Panc1 (cell line): ENCODE results near the gene NOL4L. TPM values are rescaled to one million over a fixed set of nuclear protein-coding genes. Genes with fewer than 3 reads are reported as not detected.

ENCODE experiments used
- ATAC-seq: fragments of 200-7000 bp; cut with Tn5 transposase; 2 replicates; pipeline ENCODE4 v1.9.1; 2020; ENCODE audit warnings: mild to moderate bottlenecking, moderate library complexity
- BruUV-seq: library from RNA; stranded (reverse); fragments of 400-500 nt; replicated peaks from 2 replicates; lab custom pipeline; 2021; lab: Mats Ljungman, UMichigan
- CTCF ChIA-PET: fragments of 300-600 bp; sonication (Branson Sonifier 250); formaldehyde crosslinking; loops from one replicate; lab custom pipeline; 2022; ENCODE audit warnings: antibody characterized with exemption; lab: Charles Lee
- POLR2A ChIA-PET: fragments of 300-600 bp; sonication (Branson Sonifier 250); formaldehyde crosslinking; loops from one replicate; lab custom pipeline; 2022; ENCODE audit warnings: antibody characterized with exemption; lab: Charles Lee
- DNase-seq: peaks from one replicate; pipeline ENCODE4 v3.0.0-alpha.2; 2010; ENCODE audit warnings: low read depth, low spot score
- H3K27ac ChIP-seq: 2 replicates; pipeline ENCODE4 v1.5.1; 2011; ENCODE audit warnings: mild to moderate bottlenecking, low read length, inconsistent platforms
- H3K27me3 ChIP-seq: fragments of 200-500 bp; sonication (Bioruptor generic); 2 replicates; pipeline ENCODE4 v1.6.0; 2014; ENCODE audit warnings: low read length, inconsistent platforms; ENCODE audit not compliant: control insufficient read depth, insufficient read depth
- H3K36me3 ChIP-seq: fragments of 200-500 bp; sonication (Bioruptor generic); 2 replicates; pipeline ENCODE4 v1.5.1; 2014; ENCODE audit warnings: inconsistent platforms, mild to moderate bottlenecking, low read length, moderate library complexity; ENCODE audit not compliant: control insufficient read depth, insufficient read depth
- H3K4me1 ChIP-seq: 2 replicates; pipeline ENCODE4 v1.5.1; 2011; ENCODE audit warnings: inconsistent platforms, mild to moderate bottlenecking, low read length, moderate library complexity; ENCODE audit not compliant: control insufficient read depth, insufficient read depth
- H3K4me3 ChIP-seq, 2 experiments: 2 replicates each; pipeline ENCODE4 v1.5.1; 2011 to 2012; ENCODE audit warnings: low read depth in 2 of 2, low read length in 2 of 2, mild to moderate bottlenecking in 2 of 2, inconsistent platforms in 1 of 2, moderate library complexity in 1 of 2
- H3K9me3 ChIP-seq: fragments of 200-500 bp; sonication (Bioruptor generic); 2 replicates; pipeline ENCODE4 v1.5.1; 2014; ENCODE audit warnings: low read depth, mild to moderate bottlenecking, inconsistent platforms, low read length, moderate library complexity; ENCODE audit not compliant: control insufficient read depth, insufficient read depth
- POLR2AphosphoS5 ChIP-seq: IDR thresholded peaks from 2 replicates; pipeline ENCODE4 v1.6.1; 2012; ENCODE audit warnings: mild to moderate bottlenecking, low read depth, low read length, moderate library complexity
- SIN3A ChIP-seq: IDR thresholded peaks from 2 replicates; pipeline ENCODE4 v1.6.1; 2012; ENCODE audit warnings: low read depth, mild to moderate bottlenecking, low read length, moderate library complexity, borderline replicate concordance; ENCODE audit not compliant: insufficient read depth
- TCF7L2 ChIP-seq: IDR thresholded peaks from 2 replicates; pipeline ENCODE4 v1.6.1; 2011; ENCODE audit warnings: mild to moderate bottlenecking, low read depth, low read length, inconsistent platforms
- in situ Hi-C: cut with HindIII; loops from 2 replicates; pipeline ENCODE4 v1.10.0; 2016; ENCODE audit warnings: low sequenced_read_pairs, low pct_unique_long_range_greater_than_20kb
- intact Hi-C: fragments of 100-400 bp; cut with micrococcal nuclease; formaldehyde crosslinking; loops from one replicate; pipeline ENCODE4 v1.10.0; 2022; ENCODE audit not compliant: unreplicated experiment
- total RNA-seq: library from RNA; stranded (reverse); gene quantifications from one replicate; pipeline ENCODE4 v1.2.1, GENCODE V29; 2021; ENCODE audit not compliant: unreplicated experiment
- TF ChIP-seq, protein P1 (sequence below), 2 experiments: IDR thresholded peaks; 2 replicates each; pipeline ENCODE4 v1.6.1; 2011 to 2012; ENCODE audit warnings: low read depth in 2 of 2, control low read depth in 1 of 2, low read length in 1 of 2, mild to moderate bottlenecking in 1 of 2, moderate library complexity in 1 of 2; ENCODE audit not compliant: insufficient read depth in 1 of 2
- TF ChIP-seq, protein P2 (sequence below): fragments of 450-650 bp; IDR thresholded peaks from 2 replicates; pipeline ENCODE4 v1.5.1; 2017; ENCODE audit warnings: mild to moderate bottlenecking

The NOL4L gene
- total RNA-seq, 1 experiment from 2014 or later, result 21.6 TPM

DNA sequence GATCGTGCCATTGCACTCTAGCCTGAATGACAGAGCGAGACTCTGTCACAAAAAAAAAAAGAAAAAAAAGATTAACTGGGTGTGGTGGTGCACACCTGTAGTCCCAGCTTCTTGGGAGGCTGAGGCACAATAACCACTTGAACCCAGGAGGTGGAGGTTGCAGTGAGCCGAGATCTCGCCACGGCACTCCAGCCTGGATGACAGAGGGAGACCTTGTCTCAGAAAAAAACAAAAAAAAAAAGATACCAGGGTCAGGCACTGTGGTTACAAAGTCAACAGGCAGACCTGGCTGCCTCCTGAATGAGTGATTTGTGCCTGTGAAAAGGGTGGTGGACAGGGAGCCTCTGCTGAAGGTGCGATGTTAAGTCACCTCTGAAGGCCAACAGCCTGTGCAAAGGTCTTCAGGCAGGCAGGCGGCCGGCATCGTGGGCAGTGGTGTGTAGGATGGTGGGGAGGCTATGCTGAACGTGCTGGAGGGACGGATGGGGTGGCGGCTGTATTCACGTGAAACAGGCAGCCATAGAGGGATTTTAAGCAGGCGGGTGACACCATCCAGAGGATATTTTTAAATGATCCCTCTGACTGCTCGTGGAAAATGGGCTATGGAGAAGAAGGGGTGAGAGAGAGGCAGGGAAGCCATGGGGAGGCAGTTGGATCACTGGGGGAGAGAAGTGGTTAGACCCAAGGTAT lies 41.4 kb downstream of the NOL4L start:
- in situ Hi-C loops, result no loop called here
- Histone ChIP-seq H3K4me1 (no peaks in the 10 kb centered on the region), H3K27me3 (no peaks in the 10 kb centered on the region), H3K27ac (no peak overlapping the region), H3K9me3 (no peaks in the 10 kb centered on the region), H3K36me3 (no peaks in the 10 kb centered on the region), H3K4me3 (no peak overlapping the region)
- TF ChIP-seq TCF7L2 (no peak), SIN3A (no peak), POLR2AphosphoS5 (no peak)
- TF ChIP-seq, protein P1, sequence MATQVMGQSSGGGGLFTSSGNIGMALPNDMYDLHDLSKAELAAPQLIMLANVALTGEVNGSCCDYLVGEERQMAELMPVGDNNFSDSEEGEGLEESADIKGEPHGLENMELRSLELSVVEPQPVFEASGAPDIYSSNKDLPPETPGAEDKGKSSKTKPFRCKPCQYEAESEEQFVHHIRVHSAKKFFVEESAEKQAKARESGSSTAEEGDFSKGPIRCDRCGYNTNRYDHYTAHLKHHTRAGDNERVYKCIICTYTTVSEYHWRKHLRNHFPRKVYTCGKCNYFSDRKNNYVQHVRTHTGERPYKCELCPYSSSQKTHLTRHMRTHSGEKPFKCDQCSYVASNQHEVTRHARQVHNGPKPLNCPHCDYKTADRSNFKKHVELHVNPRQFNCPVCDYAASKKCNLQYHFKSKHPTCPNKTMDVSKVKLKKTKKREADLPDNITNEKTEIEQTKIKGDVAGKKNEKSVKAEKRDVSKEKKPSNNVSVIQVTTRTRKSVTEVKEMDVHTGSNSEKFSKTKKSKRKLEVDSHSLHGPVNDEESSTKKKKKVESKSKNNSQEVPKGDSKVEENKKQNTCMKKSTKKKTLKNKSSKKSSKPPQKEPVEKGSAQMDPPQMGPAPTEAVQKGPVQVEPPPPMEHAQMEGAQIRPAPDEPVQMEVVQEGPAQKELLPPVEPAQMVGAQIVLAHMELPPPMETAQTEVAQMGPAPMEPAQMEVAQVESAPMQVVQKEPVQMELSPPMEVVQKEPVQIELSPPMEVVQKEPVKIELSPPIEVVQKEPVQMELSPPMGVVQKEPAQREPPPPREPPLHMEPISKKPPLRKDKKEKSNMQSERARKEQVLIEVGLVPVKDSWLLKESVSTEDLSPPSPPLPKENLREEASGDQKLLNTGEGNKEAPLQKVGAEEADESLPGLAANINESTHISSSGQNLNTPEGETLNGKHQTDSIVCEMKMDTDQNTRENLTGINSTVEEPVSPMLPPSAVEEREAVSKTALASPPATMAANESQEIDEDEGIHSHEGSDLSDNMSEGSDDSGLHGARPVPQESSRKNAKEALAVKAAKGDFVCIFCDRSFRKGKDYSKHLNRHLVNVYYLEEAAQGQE (IDR thresholded peaks at IDR 0.05; ENCODE audit: insufficient read depth in 1 of 2, low read depth in 2 of 2, low read length in 1 of 2), result no peak
- TF ChIP-seq, protein P2, sequence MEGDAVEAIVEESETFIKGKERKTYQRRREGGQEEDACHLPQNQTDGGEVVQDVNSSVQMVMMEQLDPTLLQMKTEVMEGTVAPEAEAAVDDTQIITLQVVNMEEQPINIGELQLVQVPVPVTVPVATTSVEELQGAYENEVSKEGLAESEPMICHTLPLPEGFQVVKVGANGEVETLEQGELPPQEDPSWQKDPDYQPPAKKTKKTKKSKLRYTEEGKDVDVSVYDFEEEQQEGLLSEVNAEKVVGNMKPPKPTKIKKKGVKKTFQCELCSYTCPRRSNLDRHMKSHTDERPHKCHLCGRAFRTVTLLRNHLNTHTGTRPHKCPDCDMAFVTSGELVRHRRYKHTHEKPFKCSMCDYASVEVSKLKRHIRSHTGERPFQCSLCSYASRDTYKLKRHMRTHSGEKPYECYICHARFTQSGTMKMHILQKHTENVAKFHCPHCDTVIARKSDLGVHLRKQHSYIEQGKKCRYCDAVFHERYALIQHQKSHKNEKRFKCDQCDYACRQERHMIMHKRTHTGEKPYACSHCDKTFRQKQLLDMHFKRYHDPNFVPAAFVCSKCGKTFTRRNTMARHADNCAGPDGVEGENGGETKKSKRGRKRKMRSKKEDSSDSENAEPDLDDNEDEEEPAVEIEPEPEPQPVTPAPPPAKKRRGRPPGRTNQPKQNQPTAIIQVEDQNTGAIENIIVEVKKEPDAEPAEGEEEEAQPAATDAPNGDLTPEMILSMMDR, result no peak
- DNase-seq (no peak), ATAC-seq (no peak)
- intact Hi-C loops, result no loop called here
- ChIA-PET POLR2A (no interaction called here), CTCF (no interaction called here)
- BruUV-seq, result no TSS peak

DNA sequence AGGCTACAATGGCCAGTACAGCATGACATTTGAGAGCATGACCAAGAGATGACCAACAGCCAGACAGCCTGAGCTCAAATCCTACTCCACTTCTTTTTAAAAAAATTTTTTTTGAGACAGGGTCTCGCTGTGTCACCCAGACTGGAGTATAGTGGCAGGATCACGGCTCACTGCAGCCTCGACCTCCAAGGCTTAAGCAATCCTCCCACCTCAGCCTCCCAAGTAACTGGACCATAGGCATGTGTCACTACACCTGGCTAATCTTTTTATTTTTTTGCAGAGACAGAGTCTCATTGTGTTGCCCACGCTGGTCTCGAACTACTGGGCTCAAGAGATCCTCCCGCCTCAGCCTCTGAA lies 42.9 kb downstream of the NOL4L start:
- ChIA-PET POLR2A (no interaction called here), CTCF (no interaction called here)
- Histone ChIP-seq H3K27ac (no peak overlapping the region), H3K4me3 (no peak overlapping the region), H3K36me3 (no peaks in the 10 kb centered on the region), H3K27me3 (no peaks in the 10 kb centered on the region), H3K9me3 (no peaks in the 10 kb centered on the region), H3K4me1 (peaks cover 4% of the 10 kb centered on the region; the same call in 1 of the 2 replicates)
- ATAC-seq, result no peak
- intact Hi-C loops (no loop called here), in situ Hi-C loops (no loop called here)
- DNase-seq, result no peak
- TF ChIP-seq TCF7L2 (no peak), POLR2AphosphoS5 (no peak), SIN3A (no peak)
- TF ChIP-seq, protein P2, result no peak
- TF ChIP-seq, protein P1 (IDR thresholded peaks at IDR 0.05; ENCODE audit: insufficient read depth in 1 of 2, low read depth in 2 of 2, low read length in 1 of 2), result no peak
- BruUV-seq, result no TSS peak
